Measurements from ENCODE around the gene SLC2A3.
A peak's percentile ranks its signal among the peaks of the same experiment; 100 is the strongest.
"Not testable (repeated sequence)": the region's sequence is repeated elsewhere in the genome, so short reads cannot be mapped to it uniquely, and the experiment has no call there.

The SLC2A3 gene

DNA sequence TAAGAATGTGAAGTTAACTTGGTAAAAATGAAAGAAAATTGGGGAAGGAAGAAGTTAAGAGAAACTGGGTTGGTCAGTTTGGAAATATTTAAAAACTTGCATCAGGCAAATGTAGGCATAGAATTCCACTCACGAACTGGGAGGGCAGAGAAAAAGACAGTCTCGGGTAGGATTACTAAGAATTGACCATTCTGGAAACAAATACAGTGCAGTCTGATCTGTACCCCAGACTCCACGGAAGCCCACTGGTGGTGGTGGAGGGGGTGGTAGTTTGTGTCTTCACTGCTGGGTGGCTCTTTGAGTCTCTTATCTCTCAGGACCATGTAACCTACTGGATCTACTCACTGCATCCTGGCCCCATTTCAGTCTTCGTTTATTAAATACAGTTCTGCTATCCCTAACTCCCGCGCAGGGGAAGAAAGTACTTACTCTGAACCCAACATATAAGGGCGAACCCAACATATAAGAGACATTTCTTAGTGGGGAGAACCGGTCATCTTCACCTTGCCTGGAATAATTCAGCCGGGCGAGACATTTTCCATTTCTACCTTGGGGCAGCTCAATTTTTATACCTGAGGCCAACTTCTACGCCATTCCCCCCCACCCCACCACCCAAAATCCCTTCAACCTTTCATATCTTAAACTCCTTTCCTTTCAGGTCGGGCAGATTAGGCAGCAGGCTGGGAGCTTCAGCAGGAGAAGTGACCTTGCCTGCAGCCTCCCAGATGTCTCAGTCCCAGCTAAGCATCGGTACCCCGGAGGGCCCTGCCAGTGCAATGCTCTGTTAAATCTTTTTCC lies 1.7 kb downstream of the SLC2A3 start:
- no peaks in the 10 kb centered on the region for H3K9me3 ChIP-seq (ENCODE audit: control insufficient read depth in 5 of 5, low read length in 5 of 5)

DNA sequence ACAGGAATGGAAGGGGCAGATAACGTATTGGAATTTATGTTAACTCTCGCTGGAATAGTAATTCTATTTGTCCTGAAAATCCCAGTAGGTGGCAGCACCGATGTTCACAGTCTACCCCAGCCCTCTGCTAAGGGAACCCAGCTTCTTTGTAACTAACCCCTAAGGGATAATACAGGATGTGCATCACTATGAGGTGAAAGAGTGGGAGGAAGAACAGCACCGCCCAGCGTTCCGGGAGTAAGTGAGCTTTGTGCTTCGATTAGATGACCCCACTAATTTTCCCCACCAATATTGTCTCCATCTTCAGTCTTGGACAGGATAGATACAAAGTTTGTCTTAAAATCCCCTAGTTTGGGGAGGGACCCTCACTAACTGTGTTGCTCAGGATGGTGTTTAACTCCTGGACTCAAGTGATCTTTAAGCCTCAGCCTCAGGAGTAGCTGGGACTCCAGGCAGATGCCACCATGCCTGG lies 2.7 kb downstream of the SLC2A3 start:
- peak overlapping the region; percentile 86 for H3K27ac ChIP-seq (ENCODE audit: low read depth, low read length)
- H3K9ac ChIP-seq (ENCODE audit: low read length in 5 of 5): peak overlapping the region in 2 of 5 donors; percentile 83 to 91
- peaks cover 8 to 45% (median 33%) of the 10 kb centered on the region in 5 donors for H3K36me3 ChIP-seq (ENCODE audit: control insufficient read depth in 5 of 5, insufficient read depth in 5 of 5, low read length in 5 of 5)
- H3K9me3 ChIP-seq (ENCODE audit: control insufficient read depth in 5 of 5, low read length in 5 of 5): no peaks in the 10 kb centered on the region
- H3K27me3 ChIP-seq (ENCODE audit: control insufficient read depth in 5 of 5, insufficient read depth in 4 of 5, low read length in 5 of 5): peaks cover 0 to 3% (median 3%) of the 10 kb centered on the region in 5 donors
- H3K4me1 ChIP-seq (ENCODE audit: control insufficient read depth in 5 of 5, insufficient read depth in 5 of 5, low read length in 5 of 5): peaks cover 0 to 35% (median 17%) of the 10 kb centered on the region in 5 donors
- peak overlapping the region; percentile 78 to 98 (median 81) for H3K4me3 ChIP-seq (ENCODE audit: low read depth in 1 of 5, low read length in 5 of 5)

More for the DNA sequence above, 1.7 kb downstream of the SLC2A3 start:
- peaks cover 0 to 3% (median 3%) of the 10 kb centered on the region in 5 donors for H3K27me3 ChIP-seq (ENCODE audit: control insufficient read depth in 5 of 5, insufficient read depth in 4 of 5, low read length in 5 of 5)
- peaks cover 0 to 36% (median 17%) of the 10 kb centered on the region in 5 donors for H3K4me1 ChIP-seq (ENCODE audit: control insufficient read depth in 5 of 5, insufficient read depth in 5 of 5, low read length in 5 of 5)
- H3K36me3 ChIP-seq (ENCODE audit: control insufficient read depth in 5 of 5, insufficient read depth in 5 of 5, low read length in 5 of 5): peaks cover 3 to 37% (median 31%) of the 10 kb centered on the region in 5 donors
- H3K27ac ChIP-seq (ENCODE audit: low read depth, low read length): peak overlapping the region; percentile 86
- peak overlapping the region; percentile 78 to 98 (median 81) for H3K4me3 ChIP-seq (ENCODE audit: low read depth in 1 of 5, low read length in 5 of 5)
- peak overlapping the region; percentile 38 to 91 (median 73) for H3K9ac ChIP-seq (ENCODE audit: low read length in 5 of 5)

DNA sequence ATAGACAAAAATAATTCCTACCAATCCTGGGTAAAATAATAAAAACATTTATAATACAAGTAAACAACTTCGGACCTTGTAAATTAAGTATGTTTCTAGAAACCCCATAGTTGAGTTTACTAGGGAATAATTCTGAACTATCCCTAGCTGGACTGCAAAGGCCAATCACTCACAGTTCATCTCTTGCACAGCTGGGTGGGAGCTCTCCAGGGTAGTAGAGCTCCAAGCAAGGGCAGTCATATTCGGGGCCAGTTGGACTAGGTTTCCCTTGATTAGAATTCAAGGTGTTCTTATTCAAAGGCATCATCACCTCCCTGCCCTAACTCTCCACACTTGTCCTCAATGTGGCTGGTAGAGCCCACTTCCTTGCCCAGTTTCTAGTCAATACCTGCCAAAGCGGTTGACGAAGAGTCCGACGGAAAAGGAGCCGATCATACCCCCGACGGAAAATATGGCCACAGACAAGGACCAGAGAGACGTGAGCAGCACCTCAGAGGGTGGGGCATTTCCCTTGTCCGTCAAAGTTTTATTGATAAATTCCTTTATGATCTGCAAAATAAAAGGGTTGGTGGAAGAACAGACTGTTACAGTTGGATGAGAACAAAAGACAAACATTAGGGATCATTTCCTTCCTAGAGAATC lies 3.3 kb downstream of the SLC2A3 start:
- H3K27ac ChIP-seq (ENCODE audit: low read depth, low read length); H3K27me3 ChIP-seq (ENCODE audit: control insufficient read depth in 5 of 5, insufficient read depth in 4 of 5, low read length in 5 of 5); H3K9me3 ChIP-seq (ENCODE audit: control insufficient read depth in 5 of 5, low read length in 5 of 5); H3K9ac ChIP-seq (ENCODE audit: low read length in 5 of 5): not testable (repeated sequence)
- Histone ChIP-seq H3K36me3 (ENCODE audit: control insufficient read depth in 5 of 5, insufficient read depth in 5 of 5, low read length in 5 of 5) (peaks cover 8 to 50% (median 37%) of the 10 kb centered on the region in 5 donors), H3K4me1 (ENCODE audit: control insufficient read depth in 5 of 5, insufficient read depth in 5 of 5, low read length in 5 of 5) (peaks cover 0 to 29% (median 17%) of the 10 kb centered on the region in 5 donors), H3K4me3 (ENCODE audit: low read depth in 1 of 5, low read length in 5 of 5) (peak overlapping the region in 3 of 5 donors; percentile 78 to 98 (median 81))

DNA sequence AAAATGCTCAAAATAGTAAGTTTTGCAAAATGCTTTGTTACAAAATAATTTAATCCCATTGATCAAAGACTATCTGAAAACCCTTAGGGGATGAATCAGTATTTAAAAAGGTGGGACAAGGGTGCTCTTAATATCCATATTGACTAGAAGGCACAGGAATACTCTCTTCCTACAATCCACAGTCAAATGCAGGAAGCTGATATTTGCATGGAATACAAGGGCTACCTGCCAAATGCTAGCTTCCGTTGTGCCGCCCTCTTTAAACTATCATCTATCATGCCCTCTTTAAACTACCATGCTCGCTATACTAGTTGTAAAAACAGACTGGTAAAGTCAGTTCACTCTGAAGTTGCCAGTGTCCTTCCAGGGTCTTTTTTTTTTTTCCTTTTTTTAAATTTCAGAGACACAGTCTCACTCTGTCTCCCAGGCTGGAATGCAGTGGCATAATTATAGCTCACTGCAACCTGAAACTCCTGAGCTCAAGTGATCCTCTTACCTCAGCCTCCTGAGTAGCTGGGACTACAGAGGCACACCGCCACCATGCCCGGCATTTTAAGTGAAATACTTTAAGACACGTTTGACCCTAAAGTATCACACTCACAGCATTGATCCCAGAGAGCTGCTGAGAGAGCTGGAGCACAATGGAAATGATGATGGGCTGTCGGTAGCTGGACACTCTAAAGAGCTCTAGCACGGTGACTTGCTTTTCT lies 6.7 kb downstream of the SLC2A3 start:
- Histone ChIP-seq H3K36me3 (ENCODE audit: control insufficient read depth in 5 of 5, insufficient read depth in 5 of 5, low read length in 5 of 5) (peaks cover 13 to 75% (median 56%) of the 10 kb centered on the region in 5 donors), H3K9me3 (ENCODE audit: control insufficient read depth in 5 of 5, low read length in 5 of 5) (no peaks in the 10 kb centered on the region), H3K27me3 (ENCODE audit: control insufficient read depth in 5 of 5, insufficient read depth in 4 of 5, low read length in 5 of 5) (no peaks in the 10 kb centered on the region), H3K4me3 (ENCODE audit: low read depth in 1 of 5, low read length in 5 of 5) (no peak overlapping the region), H3K27ac (ENCODE audit: low read depth, low read length) (no peak overlapping the region), H3K9ac (ENCODE audit: low read length in 5 of 5) (no peak overlapping the region), H3K4me1 (ENCODE audit: control insufficient read depth in 5 of 5, insufficient read depth in 5 of 5, low read length in 5 of 5) (peaks cover 0 to 21% (median 10%) of the 10 kb centered on the region in 5 donors)

DNA sequence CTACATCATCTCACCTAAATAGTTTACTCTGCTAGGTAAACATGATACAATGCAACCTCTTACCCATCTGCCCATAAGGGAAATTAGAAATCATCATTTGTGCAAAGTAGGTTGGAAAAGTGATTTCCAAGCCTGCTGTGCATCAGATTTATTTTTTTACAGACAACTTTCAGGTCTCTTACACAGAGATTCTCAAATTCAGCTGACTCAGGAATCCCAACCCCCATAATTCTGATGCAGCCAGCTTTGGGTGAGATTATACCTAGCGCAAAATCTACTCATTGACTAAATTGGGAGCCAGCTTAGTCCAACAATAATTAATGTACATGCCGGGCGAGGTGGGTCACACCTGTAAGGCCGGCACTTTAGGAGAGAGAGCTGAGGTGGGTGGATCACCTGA lies 8.5 kb downstream of the SLC2A3 start:
- H3K9ac ChIP-seq (ENCODE audit: low read length in 5 of 5): no peak overlapping the region
- H3K4me3 ChIP-seq (ENCODE audit: low read depth in 1 of 5, low read length in 5 of 5): no peak overlapping the region
- H3K27ac ChIP-seq (ENCODE audit: low read depth, low read length): no peak overlapping the region
- peaks cover 17 to 81% (median 62%) of the 10 kb centered on the region in 5 donors for H3K36me3 ChIP-seq (ENCODE audit: control insufficient read depth in 5 of 5, insufficient read depth in 5 of 5, low read length in 5 of 5)
- peaks cover 0 to 7% (median 0%) of the 10 kb centered on the region in 5 donors for H3K4me1 ChIP-seq (ENCODE audit: control insufficient read depth in 5 of 5, insufficient read depth in 5 of 5, low read length in 5 of 5)
- no peaks in the 10 kb centered on the region for H3K27me3 ChIP-seq (ENCODE audit: control insufficient read depth in 5 of 5, insufficient read depth in 4 of 5, low read length in 5 of 5)
- H3K9me3 ChIP-seq (ENCODE audit: control insufficient read depth in 5 of 5, low read length in 5 of 5): no peaks in the 10 kb centered on the region

DNA sequence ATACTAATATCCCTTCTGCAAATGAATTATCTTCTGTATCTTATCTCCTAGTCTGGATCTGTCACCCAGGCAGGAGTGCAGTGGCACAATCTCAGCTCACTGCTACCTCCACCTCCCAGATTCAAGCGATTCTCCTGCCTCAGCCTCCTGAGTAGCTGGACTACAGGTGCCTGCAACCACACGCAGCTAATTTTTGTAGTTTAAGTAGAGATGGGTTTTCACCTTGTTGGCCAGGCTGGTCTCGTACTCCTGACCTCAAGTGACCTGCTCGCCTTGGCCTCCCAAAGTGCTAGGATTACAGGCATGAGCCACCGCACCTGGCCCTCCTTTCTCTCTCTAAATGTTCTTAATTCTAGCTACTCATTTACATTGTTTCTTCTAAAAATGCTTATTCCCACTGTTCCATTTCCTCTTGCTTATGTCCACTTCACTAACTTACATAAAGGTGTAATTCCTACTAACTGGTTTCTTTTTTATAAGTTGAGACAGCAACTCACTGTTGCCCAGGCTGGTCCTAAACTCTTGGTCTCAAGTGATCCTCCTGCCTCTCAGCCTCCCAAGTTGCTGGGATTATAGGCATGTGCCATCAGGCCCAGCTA lies 9.8 kb downstream of the SLC2A3 start:
- H3K4me1 ChIP-seq (ENCODE audit: control insufficient read depth in 5 of 5, insufficient read depth in 5 of 5, low read length in 5 of 5); H3K9me3 ChIP-seq (ENCODE audit: control insufficient read depth in 5 of 5, low read length in 5 of 5); H3K27ac ChIP-seq (ENCODE audit: low read depth, low read length); H3K4me3 ChIP-seq (ENCODE audit: low read depth in 1 of 5, low read length in 5 of 5); H3K27me3 ChIP-seq (ENCODE audit: control insufficient read depth in 5 of 5, insufficient read depth in 4 of 5, low read length in 5 of 5); H3K9ac ChIP-seq (ENCODE audit: low read length in 5 of 5): not testable (repeated sequence)
- peaks cover 17 to 82% (median 57%) of the 10 kb centered on the region in 5 donors for H3K36me3 ChIP-seq (ENCODE audit: control insufficient read depth in 5 of 5, insufficient read depth in 5 of 5, low read length in 5 of 5)

DNA sequence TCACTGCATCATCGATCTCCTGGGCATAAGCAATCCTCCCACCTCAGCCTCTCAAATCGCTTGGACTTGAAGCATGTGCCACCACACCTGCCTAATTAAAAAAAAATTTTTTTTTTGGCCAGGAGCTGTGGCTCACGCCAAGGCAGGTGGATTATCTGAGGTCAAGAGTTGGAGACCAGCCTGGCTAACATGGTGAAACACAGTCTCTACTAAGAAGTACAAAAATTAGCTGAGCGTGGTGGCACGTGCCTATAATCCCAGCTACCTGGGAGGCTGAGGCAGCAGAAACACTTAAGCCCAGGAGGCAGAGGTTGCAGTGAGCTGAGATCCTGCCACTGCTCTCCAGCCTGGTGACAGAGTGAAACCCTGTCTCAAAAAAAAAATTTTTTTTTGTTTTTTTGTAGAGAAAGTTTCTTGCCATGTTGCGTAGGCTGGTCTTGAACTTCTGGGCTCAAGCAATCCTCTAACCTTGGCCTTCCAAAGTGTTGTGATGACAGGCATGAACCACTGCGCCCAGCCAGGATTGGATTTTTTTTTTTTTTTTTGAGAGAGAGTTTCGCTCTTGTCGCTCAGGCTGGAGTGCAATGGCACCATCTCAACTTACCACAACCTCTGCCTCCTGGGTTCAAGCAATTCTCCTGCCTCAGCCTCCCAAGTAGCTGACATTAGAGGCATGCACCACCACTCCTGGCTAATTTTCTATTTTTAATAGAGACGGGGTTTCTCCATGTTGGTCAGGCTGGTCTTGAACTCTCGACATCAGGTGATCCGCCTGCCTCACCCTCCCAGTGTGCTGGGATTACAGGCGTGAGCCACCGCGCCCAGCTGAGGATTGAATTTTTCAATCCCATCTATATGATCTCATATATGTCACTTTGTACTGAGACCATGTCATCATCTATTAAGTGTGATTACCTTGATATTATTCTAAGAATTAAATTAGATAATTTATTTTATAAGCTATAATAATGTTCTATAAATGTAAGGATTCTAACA lies 12.4 kb downstream of the SLC2A3 start:
- H3K4me3 ChIP-seq (ENCODE audit: low read depth in 1 of 5, low read length in 5 of 5): no peak overlapping the region
- H3K27ac ChIP-seq (ENCODE audit: low read depth, low read length): no peak overlapping the region
- no peak overlapping the region for H3K9ac ChIP-seq (ENCODE audit: low read length in 5 of 5)
- H3K4me1 ChIP-seq (ENCODE audit: control insufficient read depth in 5 of 5, insufficient read depth in 5 of 5, low read length in 5 of 5): no peaks in the 10 kb centered on the region
- H3K9me3 ChIP-seq (ENCODE audit: control insufficient read depth in 5 of 5, low read length in 5 of 5): no peaks in the 10 kb centered on the region
- no peaks in the 10 kb centered on the region for H3K27me3 ChIP-seq (ENCODE audit: control insufficient read depth in 5 of 5, insufficient read depth in 4 of 5, low read length in 5 of 5)
- peaks cover 9 to 81% (median 54%) of the 10 kb centered on the region in 5 donors for H3K36me3 ChIP-seq (ENCODE audit: control insufficient read depth in 5 of 5, insufficient read depth in 5 of 5, low read length in 5 of 5)

DNA sequence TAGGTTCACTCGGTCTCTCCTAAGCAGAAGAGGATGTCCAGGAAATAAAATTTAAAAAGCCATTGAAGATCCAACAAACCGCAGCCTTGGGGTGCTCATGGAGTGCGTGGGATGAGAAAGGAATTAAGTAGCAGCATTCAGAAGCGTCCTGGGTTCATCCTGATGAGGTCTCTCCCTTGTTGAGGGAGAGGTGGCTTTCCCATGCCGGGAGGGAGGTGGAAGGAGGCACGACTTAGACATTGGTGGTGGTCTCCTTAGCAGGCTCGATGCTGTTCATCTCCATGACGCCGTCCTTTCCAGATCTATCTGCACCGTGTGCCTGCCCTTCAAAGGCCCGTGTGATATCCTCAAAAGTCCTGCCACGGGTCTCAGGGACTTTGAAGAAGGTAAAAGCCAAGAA lies 14.8 kb downstream of the SLC2A3 start:
- H3K9me3 ChIP-seq (ENCODE audit: control insufficient read depth in 5 of 5, low read length in 5 of 5); H3K9ac ChIP-seq (ENCODE audit: low read length in 5 of 5); H3K4me3 ChIP-seq (ENCODE audit: low read depth in 1 of 5, low read length in 5 of 5); H3K4me1 ChIP-seq (ENCODE audit: control insufficient read depth in 5 of 5, insufficient read depth in 5 of 5, low read length in 5 of 5); H3K27me3 ChIP-seq (ENCODE audit: control insufficient read depth in 5 of 5, insufficient read depth in 4 of 5, low read length in 5 of 5); H3K27ac ChIP-seq (ENCODE audit: low read depth, low read length): not testable (repeated sequence)
- H3K36me3 ChIP-seq (ENCODE audit: control insufficient read depth in 5 of 5, insufficient read depth in 5 of 5, low read length in 5 of 5): peaks cover 0 to 59% (median 40%) of the 10 kb centered on the region in 5 donors

DNA sequence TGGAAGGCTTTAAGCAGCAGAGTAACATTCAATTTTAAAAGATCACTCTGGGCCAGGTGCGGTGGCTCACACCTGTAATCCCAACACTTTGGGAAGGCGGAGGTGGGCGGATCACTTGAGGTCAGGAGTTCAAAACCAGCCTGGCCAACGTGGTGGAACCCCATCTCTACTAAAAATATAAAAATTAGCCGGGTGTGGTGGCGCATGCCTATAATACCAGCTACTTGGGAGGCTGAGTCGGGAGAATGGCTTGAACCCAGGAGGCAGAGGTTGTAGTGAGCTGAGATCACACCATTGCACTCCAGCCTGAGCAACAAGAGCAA lies 17.8 kb downstream of the SLC2A3 start:
- H3K4me3 ChIP-seq (ENCODE audit: low read depth in 1 of 5, low read length in 5 of 5); H3K9ac ChIP-seq (ENCODE audit: low read length in 5 of 5); H3K27me3 ChIP-seq (ENCODE audit: control insufficient read depth in 5 of 5, insufficient read depth in 4 of 5, low read length in 5 of 5); H3K27ac ChIP-seq (ENCODE audit: low read depth, low read length); H3K9me3 ChIP-seq (ENCODE audit: control insufficient read depth in 5 of 5, low read length in 5 of 5); H3K4me1 ChIP-seq (ENCODE audit: control insufficient read depth in 5 of 5, insufficient read depth in 5 of 5, low read length in 5 of 5): not testable (repeated sequence)
- H3K36me3 ChIP-seq (ENCODE audit: control insufficient read depth in 5 of 5, insufficient read depth in 5 of 5, low read length in 5 of 5): peaks cover 0 to 38% (median 23%) of the 10 kb centered on the region in 5 donors
